Measurements from ENCODE around the gene CADM2. TPM values are rescaled to one million over a fixed set of nuclear protein-coding genes. Genes with fewer than 3 reads are reported as not detected.

Gene CADM2
- total and polyA plus RNA-seq, 8 donors = 0.28 to 4.6 (median 0.42) TPM

DNA sequence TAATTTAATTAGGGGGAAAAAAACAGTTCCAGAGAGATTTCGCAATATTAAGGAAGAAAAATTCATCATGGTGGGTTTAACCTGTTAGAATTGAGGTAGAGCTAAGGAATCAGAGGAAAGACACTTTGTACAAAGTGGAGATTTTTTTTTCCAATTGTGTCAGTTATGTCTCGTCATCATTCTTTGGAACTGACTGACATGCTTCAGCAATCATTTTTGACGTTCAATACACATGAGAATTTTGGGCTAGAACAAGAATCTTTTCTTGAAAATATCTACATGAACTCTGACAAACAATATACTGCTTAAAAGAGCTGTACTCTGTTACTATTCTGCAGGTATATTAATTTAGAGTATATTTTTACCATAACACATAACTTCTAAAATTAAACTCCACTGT lies 878.6 kb downstream of the CADM2 start:
- no peak for DNase-seq
- no peaks in the 10 kb centered on the region for H3K4me1 ChIP-seq
- ATAC-seq = no peak
- no peak for FAIRE-seq
- WGBS, 2 donors = 84 to 91% methylated on average over 3 of the region's 3 CpGs
- no peak overlapping the region for H3K4me3 ChIP-seq
- intact Hi-C loops (cut with DNase I) = no loop called here
- H3K27ac ChIP-seq = no peak overlapping the region
- H3K36me3 ChIP-seq = no peaks in the 10 kb centered on the region
- TF ChIP-seq, protein P1, sequence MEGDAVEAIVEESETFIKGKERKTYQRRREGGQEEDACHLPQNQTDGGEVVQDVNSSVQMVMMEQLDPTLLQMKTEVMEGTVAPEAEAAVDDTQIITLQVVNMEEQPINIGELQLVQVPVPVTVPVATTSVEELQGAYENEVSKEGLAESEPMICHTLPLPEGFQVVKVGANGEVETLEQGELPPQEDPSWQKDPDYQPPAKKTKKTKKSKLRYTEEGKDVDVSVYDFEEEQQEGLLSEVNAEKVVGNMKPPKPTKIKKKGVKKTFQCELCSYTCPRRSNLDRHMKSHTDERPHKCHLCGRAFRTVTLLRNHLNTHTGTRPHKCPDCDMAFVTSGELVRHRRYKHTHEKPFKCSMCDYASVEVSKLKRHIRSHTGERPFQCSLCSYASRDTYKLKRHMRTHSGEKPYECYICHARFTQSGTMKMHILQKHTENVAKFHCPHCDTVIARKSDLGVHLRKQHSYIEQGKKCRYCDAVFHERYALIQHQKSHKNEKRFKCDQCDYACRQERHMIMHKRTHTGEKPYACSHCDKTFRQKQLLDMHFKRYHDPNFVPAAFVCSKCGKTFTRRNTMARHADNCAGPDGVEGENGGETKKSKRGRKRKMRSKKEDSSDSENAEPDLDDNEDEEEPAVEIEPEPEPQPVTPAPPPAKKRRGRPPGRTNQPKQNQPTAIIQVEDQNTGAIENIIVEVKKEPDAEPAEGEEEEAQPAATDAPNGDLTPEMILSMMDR (IDR thresholded peaks at IDR 0.05) = no peak
- H3K9me3 ChIP-seq = no peaks in the 10 kb centered on the region
- H3K27me3 ChIP-seq = no peaks in the 10 kb centered on the region

DNA sequence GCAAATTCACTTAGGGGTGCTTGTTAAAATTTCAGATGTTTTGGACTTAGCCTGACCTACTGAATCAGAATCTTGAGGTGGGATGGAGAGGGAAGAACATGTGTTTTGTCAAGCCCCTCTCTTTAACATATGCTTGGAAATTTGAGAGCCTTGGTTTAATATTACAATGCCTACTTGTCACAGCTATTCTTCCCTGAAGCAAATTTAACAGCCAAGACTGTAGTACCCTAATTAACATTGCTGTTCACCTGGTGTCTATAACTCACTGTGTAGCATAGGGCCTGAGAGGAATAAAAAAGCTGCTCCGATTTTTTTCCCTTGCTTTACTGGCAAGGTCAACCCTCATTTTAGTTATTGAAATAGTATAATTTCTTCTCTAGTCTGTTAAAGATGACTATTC lies 880.1 kb downstream of the CADM2 start:
- WGBS, 2 donors = 79 to 88% methylated on average over 1 of the region's 1 CpG
- TF ChIP-seq, protein P1 (IDR thresholded peaks at IDR 0.05) = no peak
- no peak for DNase-seq
- ATAC-seq = no peak
- intact Hi-C loops (cut with DNase I) = no loop called here
- H3K4me3 ChIP-seq = no peak overlapping the region
- no peaks in the 10 kb centered on the region for H3K4me1 ChIP-seq
- no peak for FAIRE-seq
- no peaks in the 10 kb centered on the region for H3K9me3 ChIP-seq
- no peaks in the 10 kb centered on the region for H3K27me3 ChIP-seq
- H3K27ac ChIP-seq = no peak overlapping the region
- H3K36me3 ChIP-seq = no peaks in the 10 kb centered on the region

DNA sequence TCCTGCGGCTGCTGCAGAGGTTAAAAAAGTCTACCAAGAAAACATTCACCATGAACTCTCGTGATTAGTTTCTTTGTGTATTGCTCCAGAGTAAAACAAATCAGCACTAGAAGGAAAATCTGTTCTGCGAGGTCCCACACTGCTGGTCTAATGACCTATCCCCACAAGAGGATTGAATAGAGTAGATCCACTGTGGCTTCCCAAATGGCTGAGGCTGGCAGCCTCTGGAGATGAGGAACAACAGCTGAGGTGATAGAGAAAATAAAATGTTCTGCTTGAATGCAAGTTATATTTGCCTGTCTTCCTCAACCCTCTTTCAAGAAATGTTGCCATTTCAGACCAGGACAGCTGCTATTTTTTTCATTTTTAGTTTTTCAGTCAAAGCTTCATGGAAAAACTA lies 883.3 kb downstream of the CADM2 start:
- intact Hi-C loops (cut with DNase I) = no loop called here
- TF ChIP-seq, protein P1 (IDR thresholded peaks at IDR 0.05) = no peak
- Histone ChIP-seq H3K36me3 (no peaks in the 10 kb centered on the region), H3K27me3 (no peaks in the 10 kb centered on the region), H3K4me3 (no peak overlapping the region), H3K27ac (no peak overlapping the region), H3K9me3 (no peaks in the 10 kb centered on the region), H3K4me1 (no peaks in the 10 kb centered on the region)
- WGBS, 2 donors = 81 to 87% methylated on average over 3 of the region's 3 CpGs
- ATAC-seq (no peak), DNase-seq (no peak), FAIRE-seq (no peak)

DNA sequence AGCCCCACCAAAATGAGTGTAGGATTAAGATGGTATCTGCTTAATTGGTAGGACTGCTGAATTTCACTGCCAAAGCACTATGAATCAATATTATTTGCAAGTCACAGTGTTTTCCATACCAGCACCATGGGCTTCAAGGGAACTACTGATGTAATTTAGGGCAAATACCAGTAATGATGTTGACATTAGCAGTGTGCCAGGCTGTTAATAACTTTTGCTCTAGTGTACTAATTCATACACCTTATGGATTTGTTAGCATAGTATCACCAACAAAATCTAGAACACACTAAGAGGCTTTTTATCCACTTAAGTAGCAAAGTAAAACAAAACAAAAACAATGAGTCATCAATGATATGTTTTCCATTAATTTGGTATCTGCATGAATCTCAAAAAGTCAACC lies 888.2 kb downstream of the CADM2 start:
- FAIRE-seq = no peak
- Histone ChIP-seq H3K9me3 (no peaks in the 10 kb centered on the region), H3K4me3 (no peak overlapping the region), H3K27me3 (no peaks in the 10 kb centered on the region), H3K4me1 (no peaks in the 10 kb centered on the region), H3K27ac (no peak overlapping the region), H3K36me3 (no peaks in the 10 kb centered on the region)
- peak in 1 of 4 donors; percentile 50 for ATAC-seq
- intact Hi-C loops (cut with DNase I) = no loop called here
- TF ChIP-seq, protein P1 (IDR thresholded peaks at IDR 0.05) = no peak
- DNase-seq = no peak

DNA sequence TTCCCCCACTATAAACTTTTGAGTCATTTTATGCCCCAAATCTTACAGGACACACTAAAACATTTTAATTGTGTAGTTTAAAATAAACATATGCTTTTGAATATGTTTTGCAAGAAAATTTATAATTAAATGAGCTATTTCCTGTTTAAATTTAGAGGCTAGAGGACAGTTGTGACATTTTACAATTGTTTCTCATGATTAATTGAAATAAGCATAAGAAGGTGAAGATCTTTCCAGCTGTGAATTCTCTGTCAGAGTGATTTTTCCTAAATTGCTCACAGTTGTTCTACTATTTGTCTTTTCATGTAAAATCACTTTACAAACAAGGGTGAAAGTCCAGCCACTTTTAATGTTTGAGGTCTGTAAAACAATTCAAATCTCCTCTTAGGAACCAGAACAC lies 892.3 kb downstream of the CADM2 start:
- no peak for FAIRE-seq
- intact Hi-C loops (cut with DNase I) = no loop called here
- Histone ChIP-seq H3K27ac (no peak overlapping the region), H3K4me1 (no peaks in the 10 kb centered on the region), H3K4me3 (no peak overlapping the region), H3K9me3 (no peaks in the 10 kb centered on the region), H3K36me3 (no peaks in the 10 kb centered on the region), H3K27me3 (no peaks in the 10 kb centered on the region)
- DNase-seq = no peak
- ATAC-seq = no peak
- TF ChIP-seq, protein P1 (IDR thresholded peaks at IDR 0.05) = no peak

Data from pancreas (tissue), 10 donors.